Middle frontal gyrus (tissue), 1 donor: Measurements from ENCODE around the gene PTPRZ1.

ENCODE experiments used
- DNase-seq: peaks from one replicate; pipeline ENCODE4 v3.0.0-alpha.2; 2015; ENCODE audit warnings: low spot score; ENCODE audit errors: extremely low spot score

Gene PTPRZ1

DNA sequence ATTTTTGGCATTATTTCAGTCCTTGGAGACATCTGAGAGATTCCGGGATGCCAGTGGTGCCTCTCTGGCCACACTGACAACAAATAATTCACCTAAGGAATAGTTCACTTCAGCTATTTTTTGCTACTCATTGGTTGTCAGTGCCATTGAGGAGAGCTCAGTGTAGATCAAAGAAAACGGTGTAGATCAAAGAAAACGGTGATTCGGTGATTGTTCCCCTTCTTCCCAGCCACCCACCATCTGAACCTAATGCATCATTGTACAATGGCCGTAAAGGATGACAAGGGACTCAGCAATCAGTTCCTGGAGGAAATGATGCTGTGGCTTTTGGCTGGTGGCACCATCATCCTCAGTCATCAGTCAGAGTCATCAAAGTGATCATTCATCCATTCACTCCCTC, 80.6 kb downstream of the PTPRZ1 start:
- no peak for DNase-seq

DNA sequence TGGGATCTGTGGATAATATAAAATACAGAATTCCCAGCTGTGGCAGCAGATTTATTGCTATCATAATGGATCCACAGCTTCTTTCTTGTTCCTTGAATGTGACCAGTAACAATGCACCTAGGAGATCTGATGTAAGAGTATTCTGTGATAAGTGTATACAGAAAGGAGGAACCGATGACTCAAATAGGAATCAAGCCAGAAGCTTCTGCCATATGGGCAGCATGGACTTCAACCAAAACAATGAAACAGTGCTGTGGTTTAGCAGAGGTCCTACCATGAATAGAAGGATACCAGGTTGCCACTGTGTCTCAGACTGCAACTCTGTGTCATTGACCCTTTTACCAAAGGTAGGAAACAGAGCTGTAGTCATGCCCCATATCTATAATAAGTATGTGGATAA, 81.8 kb downstream of the PTPRZ1 start:
- DNase-seq, result no peak

GRCh38 chr7:121957626-121958025, 84.7 kb downstream of the PTPRZ1 start:
- no peak for DNase-seq

- no peak for DNase-seq
Observed at GRCh38 chr7:121960678-121961077, 87.7 kb downstream of the PTPRZ1 start.

GRCh38 chr7:121961089-121961867, 88.3 kb downstream of the PTPRZ1 start:
- no peak for DNase-seq

GRCh38 chr7:121966276-121966934, 93.4 kb downstream of the PTPRZ1 start:
- no peak for DNase-seq

- DNase-seq, result no peak
Observed at GRCh38 chr7:121966935-121967332, 94.0 kb downstream of the PTPRZ1 start.

- no peak for DNase-seq
Observed at GRCh38 chr7:121985476-121986030, 112.6 kb downstream of the PTPRZ1 start.

GRCh38 chr7:121992068-121992467, 119.1 kb downstream of the PTPRZ1 start:
- DNase-seq, result no peak

- peak; percentile 62 for DNase-seq
Observed at GRCh38 chr7:121994625-121995410, 121.9 kb downstream of the PTPRZ1 start.

GRCh38 chr7:122006687-122007086, 133.7 kb downstream of the PTPRZ1 start:
- DNase-seq, result no peak

DNA sequence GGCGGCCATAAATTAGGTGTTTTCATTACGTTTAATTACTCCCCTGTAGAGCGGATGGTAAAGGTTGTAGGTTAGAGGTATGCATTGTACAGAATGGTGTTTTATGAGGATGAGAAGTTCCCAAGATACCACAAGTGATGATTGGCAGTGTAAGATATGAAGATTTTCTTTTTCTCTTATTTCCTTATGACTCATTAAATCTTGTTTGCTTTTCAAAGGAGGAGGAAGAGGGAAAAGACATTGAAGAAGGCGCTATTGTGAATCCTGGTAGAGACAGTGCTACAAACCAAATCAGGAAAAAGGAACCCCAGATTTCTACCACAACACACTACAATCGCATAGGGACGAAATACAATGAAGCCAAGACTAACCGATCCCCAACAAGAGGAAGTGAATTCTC, 137.2 kb downstream of the PTPRZ1 start:
- no peak for DNase-seq

GRCh38 chr7:122013065-122013464, 140.1 kb downstream of the PTPRZ1 start:
- no peak for DNase-seq

DNA sequence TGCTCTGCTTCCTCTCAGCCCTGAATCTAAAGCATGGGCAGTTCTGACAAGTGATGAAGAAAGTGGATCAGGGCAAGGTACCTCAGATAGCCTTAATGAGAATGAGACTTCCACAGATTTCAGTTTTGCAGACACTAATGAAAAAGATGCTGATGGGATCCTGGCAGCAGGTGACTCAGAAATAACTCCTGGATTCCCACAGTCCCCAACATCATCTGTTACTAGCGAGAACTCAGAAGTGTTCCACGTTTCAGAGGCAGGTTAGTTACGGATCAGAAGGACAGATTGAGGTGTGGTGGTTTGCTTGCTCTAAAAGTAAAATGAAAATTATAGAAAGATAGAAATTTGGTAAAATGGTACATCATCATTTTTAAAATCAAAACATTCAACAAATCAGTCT, 140.7 kb downstream of the PTPRZ1 start:
- no peak for DNase-seq

DNA sequence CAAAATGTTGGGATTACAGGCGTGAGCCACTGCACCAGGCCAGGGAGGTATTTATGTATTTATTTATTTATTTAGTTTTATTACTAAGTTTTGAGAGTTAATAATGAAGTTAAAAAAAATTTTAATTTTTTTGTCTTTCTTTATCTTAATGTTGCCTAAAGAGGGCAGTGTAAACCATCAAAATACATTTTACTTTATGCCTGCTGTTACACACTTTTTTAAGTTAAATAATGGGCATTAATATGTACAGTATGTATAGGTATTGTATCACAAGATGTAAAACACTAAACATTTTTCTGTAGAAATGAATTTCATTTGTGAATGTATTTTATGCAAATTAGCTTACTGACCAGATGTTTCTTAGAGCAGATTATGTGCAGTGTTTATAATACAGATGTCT, 141.7 kb downstream of the PTPRZ1 start:
- no peak for DNase-seq

- DNase-seq, result no peak
Observed at GRCh38 chr7:122018032-122018431, 145.1 kb downstream of the PTPRZ1 start.

DNA sequence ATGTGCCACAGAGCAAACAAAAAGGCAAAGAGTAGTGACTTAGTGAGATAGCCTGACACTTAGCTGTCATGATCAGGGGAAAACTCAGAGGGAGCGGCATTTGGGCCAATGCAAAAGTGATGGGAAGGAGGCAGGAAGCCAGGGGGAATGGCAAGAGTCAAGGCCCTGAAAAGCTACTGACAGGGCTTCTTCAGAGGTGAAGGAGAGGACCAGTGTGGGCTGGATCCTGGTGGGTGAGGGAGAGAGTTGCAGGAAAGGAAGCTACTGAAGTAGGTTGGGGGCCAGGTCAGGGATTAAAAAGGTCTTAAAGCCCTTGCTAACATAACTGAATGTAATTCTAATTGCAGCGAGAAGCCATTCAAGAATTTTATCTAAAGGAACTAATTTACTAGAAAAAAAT, 154.1 kb downstream of the PTPRZ1 start:
- no peak for DNase-seq

GRCh38 chr7:122033641-122034040, 160.7 kb downstream of the PTPRZ1 start:
- no peak for DNase-seq

GRCh38 chr7:122035876-122036275, 162.9 kb downstream of the PTPRZ1 start:
- DNase-seq, result no peak

GRCh38 chr7:122038134-122038533, 165.2 kb downstream of the PTPRZ1 start:
- no peak for DNase-seq

GRCh38 chr7:122038904-122039303, 165.9 kb downstream of the PTPRZ1 start:
- DNase-seq, result no peak

GRCh38 chr7:122040147-122040546, 167.2 kb downstream of the PTPRZ1 start:
- no peak for DNase-seq
